SK-N-SH treated with all-trans-retinoic acid at 6 μM for 48 hours (cell line): ENCODE data around the gene GALNT17.

Experiments used
- ATAC-seq: fragments of 200-7000 bp; cut with Tn5 transposase; 3 replicates; pipeline ENCODE4 v1.9.1; 2020; ENCODE audit warnings: mild to moderate bottlenecking, moderate library complexity
- ARNTL ChIP-seq: fragments of 450-650 bp; formaldehyde crosslinking; IDR thresholded peaks from 2 replicates; pipeline ENCODE4 v1.5.0; 2020; ENCODE audit warnings: low read depth, mild to moderate bottlenecking, moderate library complexity, borderline replicate concordance
- BACH2 ChIP-seq: fragments of 250-450 bp; sonication (Bioruptor Pico); IDR thresholded peaks from 2 replicates; pipeline ENCODE4 v1.9.0; 2021; ENCODE audit warnings: mild to moderate bottlenecking, borderline replicate concordance
- CSDC2 ChIP-seq: fragments of 250-450 bp; sonication (Bioruptor Pico); IDR thresholded peaks from 2 replicates; pipeline ENCODE4 v1.5.0; 2020; ENCODE audit warnings: mild to moderate bottlenecking, moderate library complexity
- ESRRG ChIP-seq: fragments of 250-450 bp; sonication (Bioruptor Pico); IDR thresholded peaks from 2 replicates; pipeline ENCODE4 v1.6.1; 2021; ENCODE audit warnings: mild to moderate bottlenecking
- GLIS3 ChIP-seq: fragments of 250-450 bp; sonication (Bioruptor Pico); IDR thresholded peaks from 2 replicates; pipeline ENCODE4 v1.5.0; 2020; ENCODE audit warnings: mild to moderate bottlenecking, moderate library complexity
- ISL1 ChIP-seq: fragments of 250-450 bp; sonication (Bioruptor Pico); IDR thresholded peaks from 2 replicates; pipeline ENCODE4 v2.1.2; 2022; ENCODE audit warnings: mild to moderate bottlenecking, moderate library complexity
- OSR1 ChIP-seq: fragments of 250-450 bp; sonication (Bioruptor Pico); IDR thresholded peaks from 2 replicates; pipeline ENCODE4 v1.8.0; 2022; ENCODE audit warnings: moderate library complexity, mild to moderate bottlenecking, inconsistent platforms
- PPARA ChIP-seq: fragments of 250-450 bp; sonication (Bioruptor Pico); IDR thresholded peaks from 2 replicates; pipeline ENCODE4 v1.5.0; 2020; ENCODE audit warnings: mild to moderate bottlenecking, borderline replicate concordance
- RARB ChIP-seq: fragments of 250-450 bp; sonication (Bioruptor Pico); IDR thresholded peaks from 2 replicates; pipeline ENCODE4 v1.8.0; 2021; ENCODE audit warnings: mild to moderate bottlenecking, moderate library complexity
- SNAI2 ChIP-seq: fragments of 250-450 bp; sonication (Bioruptor Pico); IDR thresholded peaks from 2 replicates; pipeline ENCODE4 v1.5.0; 2020; ENCODE audit warnings: mild to moderate bottlenecking, moderate library complexity
- TCF4 ChIP-seq: fragments of 250-450 bp; sonication (Bioruptor Pico); IDR thresholded peaks from 2 replicates; pipeline ENCODE4 v1.8.0; 2021; ENCODE audit warnings: mild to moderate bottlenecking, moderate library complexity, borderline replicate concordance
- ZC3H10 ChIP-seq: fragments of 250-450 bp; sonication (Bioruptor Pico); IDR thresholded peaks from 2 replicates; pipeline ENCODE4 v1.5.1; 2021; ENCODE audit warnings: mild to moderate bottlenecking, moderate library complexity
- ZFP3 ChIP-seq: fragments of 250-450 bp; sonication (Bioruptor Pico); IDR thresholded peaks from 2 replicates; pipeline ENCODE4 v1.5.0; 2020; ENCODE audit warnings: mild to moderate bottlenecking, moderate library complexity
- ZFP30 ChIP-seq: fragments of 450-650 bp; formaldehyde crosslinking; IDR thresholded peaks from 2 replicates; pipeline ENCODE4 v1.5.0; 2022; ENCODE audit warnings: mild to moderate bottlenecking, moderate library complexity
- ZNF565 ChIP-seq: fragments of 450-650 bp; formaldehyde crosslinking; conservative IDR thresholded peaks from 2 replicates; pipeline ENCODE4 v1.5.0; 2020; ENCODE audit warnings: low read depth, mild to moderate bottlenecking, moderate library complexity
- ZNF70 ChIP-seq: fragments of 450-650 bp; formaldehyde crosslinking; IDR thresholded peaks from 2 replicates; pipeline ENCODE4 v1.5.0; 2020; ENCODE audit warnings: mild to moderate bottlenecking, moderate library complexity
- ZNF8 ChIP-seq: fragments of 450-650 bp; formaldehyde crosslinking; IDR thresholded peaks from 2 replicates; pipeline ENCODE4 v1.5.0; 2020; ENCODE audit warnings: mild to moderate bottlenecking, moderate library complexity
- TF ChIP-seq, protein P1 (sequence below): fragments of 250-450 bp; sonication (Bioruptor Pico); IDR thresholded peaks from 2 replicates; pipeline ENCODE4 v1.5.1; 2021; ENCODE audit warnings: mild to moderate bottlenecking, moderate library complexity
- TF ChIP-seq, protein P2 (sequence below): fragments of 250-450 bp; sonication (Bioruptor Pico); IDR thresholded peaks from 2 replicates; pipeline ENCODE4 v1.8.0; 2020; ENCODE audit warnings: mild to moderate bottlenecking, moderate library complexity, borderline replicate concordance
- TF ChIP-seq, protein P3 (sequence below): fragments of 250-450 bp; sonication (Bioruptor Pico); IDR thresholded peaks from 2 replicates; pipeline ENCODE4 v1.5.0; 2020; ENCODE audit warnings: mild to moderate bottlenecking, moderate library complexity
- TF ChIP-seq, protein P4 (sequence below): fragments of 250-450 bp; sonication (Bioruptor Pico); IDR thresholded peaks from 2 replicates; pipeline ENCODE4 v1.5.1; 2020; ENCODE audit warnings: low read depth, mild to moderate bottlenecking, moderate library complexity
- TF ChIP-seq, protein P5 (sequence below): fragments of 250-450 bp; sonication (Bioruptor Pico); IDR thresholded peaks from 2 replicates; pipeline ENCODE4 v1.8.0; 2021; ENCODE audit warnings: low read depth, mild to moderate bottlenecking, moderate library complexity, borderline replicate concordance

GALNT17 gene

DNA sequence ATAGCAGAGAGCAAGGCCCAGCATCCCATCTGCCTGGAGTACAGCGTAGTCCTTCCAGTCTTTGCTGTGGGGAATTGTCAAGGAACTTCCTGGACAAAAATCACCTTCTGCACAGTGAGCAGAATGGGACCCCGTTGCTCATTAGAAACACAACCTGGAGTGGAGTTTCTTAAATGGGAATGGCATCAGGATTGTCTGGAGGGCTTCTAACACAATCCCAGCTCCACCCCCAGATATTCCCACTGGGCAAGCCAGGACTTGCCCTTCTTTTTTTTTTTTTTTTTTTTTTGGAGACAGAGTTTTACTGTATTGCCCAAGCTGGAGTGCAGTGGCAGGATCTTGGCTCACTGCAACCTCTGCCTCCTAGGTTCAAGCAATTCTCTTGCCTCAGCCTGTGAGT lies 356.4 kb downstream of the GALNT17 start (continued):
- TF ChIP-seq, protein P1, sequence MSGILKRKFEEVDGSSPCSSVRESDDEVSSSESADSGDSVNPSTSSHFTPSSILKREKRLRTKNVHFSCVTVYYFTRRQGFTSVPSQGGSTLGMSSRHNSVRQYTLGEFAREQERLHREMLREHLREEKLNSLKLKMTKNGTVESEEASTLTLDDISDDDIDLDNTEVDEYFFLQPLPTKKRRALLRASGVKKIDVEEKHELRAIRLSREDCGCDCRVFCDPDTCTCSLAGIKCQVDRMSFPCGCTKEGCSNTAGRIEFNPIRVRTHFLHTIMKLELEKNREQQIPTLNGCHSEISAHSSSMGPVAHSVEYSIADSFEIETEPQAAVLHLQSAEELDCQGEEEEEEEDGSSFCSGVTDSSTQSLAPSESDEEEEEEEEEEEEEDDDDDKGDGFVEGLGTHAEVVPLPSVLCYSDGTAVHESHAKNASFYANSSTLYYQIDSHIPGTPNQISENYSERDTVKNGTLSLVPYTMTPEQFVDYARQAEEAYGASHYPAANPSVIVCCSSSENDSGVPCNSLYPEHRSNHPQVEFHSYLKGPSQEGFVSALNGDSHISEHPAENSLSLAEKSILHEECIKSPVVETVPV (CRISPR knock-in tag): no peak
- TF ChIP-seq SNAI2 (CRISPR knock-in tag) (no peak), ZNF565 (CRISPR knock-in tag) (no peak), BACH2 (no peak), OSR1 (no peak), ZNF8 (CRISPR knock-in tag) (no peak), TCF4 (CRISPR knock-in tag) (no peak), RARB (no peak)

DNA sequence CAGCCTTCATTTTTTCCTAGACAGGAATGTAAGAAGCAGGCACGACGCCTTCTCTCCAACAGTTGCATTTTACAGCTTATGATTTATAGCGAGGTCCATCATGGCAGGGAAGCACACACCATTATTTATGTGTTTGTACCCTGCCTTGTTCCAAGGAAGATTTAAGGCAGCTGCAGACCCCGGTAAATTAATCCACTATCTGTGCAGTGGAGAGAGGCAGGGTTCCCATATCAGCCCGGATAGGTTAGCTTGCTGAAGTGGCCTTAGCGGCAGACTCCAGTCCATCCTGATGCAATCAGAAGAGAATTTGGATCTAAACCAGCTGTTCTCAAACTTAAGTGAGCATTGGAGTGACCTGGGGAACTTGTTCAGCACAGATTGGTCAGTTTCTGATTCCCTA lies 359.4 kb downstream of the GALNT17 start:
- TF ChIP-seq CSDC2: no peak
- TF ChIP-seq, protein P2, sequence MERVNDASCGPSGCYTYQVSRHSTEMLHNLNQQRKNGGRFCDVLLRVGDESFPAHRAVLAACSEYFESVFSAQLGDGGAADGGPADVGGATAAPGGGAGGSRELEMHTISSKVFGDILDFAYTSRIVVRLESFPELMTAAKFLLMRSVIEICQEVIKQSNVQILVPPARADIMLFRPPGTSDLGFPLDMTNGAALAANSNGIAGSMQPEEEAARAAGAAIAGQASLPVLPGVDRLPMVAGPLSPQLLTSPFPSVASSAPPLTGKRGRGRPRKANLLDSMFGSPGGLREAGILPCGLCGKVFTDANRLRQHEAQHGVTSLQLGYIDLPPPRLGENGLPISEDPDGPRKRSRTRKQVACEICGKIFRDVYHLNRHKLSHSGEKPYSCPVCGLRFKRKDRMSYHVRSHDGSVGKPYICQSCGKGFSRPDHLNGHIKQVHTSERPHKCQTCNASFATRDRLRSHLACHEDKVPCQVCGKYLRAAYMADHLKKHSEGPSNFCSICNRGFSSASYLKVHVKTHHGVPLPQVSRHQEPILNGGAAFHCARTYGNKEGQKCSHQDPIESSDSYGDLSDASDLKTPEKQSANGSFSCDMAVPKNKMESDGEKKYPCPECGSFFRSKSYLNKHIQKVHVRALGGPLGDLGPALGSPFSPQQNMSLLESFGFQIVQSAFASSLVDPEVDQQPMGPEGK (CRISPR knock-in tag): no peak
- TF ChIP-seq PPARA (CRISPR knock-in tag): no peak
- no peak for TF ChIP-seq ZNF565 (CRISPR knock-in tag)
- TF ChIP-seq, protein P3, sequence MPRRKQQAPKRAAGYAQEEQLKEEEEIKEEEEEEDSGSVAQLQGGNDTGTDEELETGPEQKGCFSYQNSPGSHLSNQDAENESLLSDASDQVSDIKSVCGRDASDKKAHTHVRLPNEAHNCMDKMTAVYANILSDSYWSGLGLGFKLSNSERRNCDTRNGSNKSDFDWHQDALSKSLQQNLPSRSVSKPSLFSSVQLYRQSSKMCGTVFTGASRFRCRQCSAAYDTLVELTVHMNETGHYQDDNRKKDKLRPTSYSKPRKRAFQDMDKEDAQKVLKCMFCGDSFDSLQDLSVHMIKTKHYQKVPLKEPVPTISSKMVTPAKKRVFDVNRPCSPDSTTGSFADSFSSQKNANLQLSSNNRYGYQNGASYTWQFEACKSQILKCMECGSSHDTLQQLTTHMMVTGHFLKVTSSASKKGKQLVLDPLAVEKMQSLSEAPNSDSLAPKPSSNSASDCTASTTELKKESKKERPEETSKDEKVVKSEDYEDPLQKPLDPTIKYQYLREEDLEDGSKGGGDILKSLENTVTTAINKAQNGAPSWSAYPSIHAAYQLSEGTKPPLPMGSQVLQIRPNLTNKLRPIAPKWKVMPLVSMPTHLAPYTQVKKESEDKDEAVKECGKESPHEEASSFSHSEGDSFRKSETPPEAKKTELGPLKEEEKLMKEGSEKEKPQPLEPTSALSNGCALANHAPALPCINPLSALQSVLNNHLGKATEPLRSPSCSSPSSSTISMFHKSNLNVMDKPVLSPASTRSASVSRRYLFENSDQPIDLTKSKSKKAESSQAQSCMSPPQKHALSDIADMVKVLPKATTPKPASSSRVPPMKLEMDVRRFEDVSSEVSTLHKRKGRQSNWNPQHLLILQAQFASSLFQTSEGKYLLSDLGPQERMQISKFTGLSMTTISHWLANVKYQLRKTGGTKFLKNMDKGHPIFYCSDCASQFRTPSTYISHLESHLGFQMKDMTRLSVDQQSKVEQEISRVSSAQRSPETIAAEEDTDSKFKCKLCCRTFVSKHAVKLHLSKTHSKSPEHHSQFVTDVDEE (CRISPR knock-in tag): no peak
- TF ChIP-seq, protein P4, sequence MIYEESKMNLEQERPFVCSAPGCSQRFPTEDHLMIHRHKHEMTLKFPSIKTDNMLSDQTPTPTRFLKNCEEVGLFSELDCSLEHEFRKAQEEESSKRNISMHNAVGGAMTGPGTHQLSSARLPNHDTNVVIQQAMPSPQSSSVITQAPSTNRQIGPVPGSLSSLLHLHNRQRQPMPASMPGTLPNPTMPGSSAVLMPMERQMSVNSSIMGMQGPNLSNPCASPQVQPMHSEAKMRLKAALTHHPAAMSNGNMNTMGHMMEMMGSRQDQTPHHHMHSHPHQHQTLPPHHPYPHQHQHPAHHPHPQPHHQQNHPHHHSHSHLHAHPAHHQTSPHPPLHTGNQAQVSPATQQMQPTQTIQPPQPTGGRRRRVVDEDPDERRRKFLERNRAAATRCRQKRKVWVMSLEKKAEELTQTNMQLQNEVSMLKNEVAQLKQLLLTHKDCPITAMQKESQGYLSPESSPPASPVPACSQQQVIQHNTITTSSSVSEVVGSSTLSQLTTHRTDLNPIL: no peak
- TF ChIP-seq ARNTL (CRISPR knock-in tag): no peak
- TF ChIP-seq ZNF70 (CRISPR knock-in tag): no peak
- TF ChIP-seq ISL1: no peak
- TF ChIP-seq, protein P5, sequence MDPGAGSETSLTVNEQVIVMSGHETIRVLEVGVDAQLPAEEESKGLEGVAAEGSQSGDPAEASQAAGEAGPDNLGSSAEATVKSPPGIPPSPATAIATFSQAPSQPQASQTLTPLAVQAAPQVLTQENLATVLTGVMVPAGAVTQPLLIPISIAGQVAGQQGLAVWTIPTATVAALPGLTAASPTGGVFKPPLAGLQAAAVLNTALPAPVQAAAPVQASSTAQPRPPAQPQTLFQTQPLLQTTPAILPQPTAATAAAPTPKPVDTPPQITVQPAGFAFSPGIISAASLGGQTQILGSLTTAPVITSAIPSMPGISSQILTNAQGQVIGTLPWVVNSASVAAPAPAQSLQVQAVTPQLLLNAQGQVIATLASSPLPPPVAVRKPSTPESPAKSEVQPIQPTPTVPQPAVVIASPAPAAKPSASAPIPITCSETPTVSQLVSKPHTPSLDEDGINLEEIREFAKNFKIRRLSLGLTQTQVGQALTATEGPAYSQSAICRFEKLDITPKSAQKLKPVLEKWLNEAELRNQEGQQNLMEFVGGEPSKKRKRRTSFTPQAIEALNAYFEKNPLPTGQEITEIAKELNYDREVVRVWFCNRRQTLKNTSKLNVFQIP (CRISPR knock-in tag): no peak
- no peak for TF ChIP-seq ESRRG (CRISPR knock-in tag)
- TF ChIP-seq ZFP30: no peak
- no peak for TF ChIP-seq BACH2
- no peak for TF ChIP-seq ZC3H10 (CRISPR knock-in tag)
- TF ChIP-seq ZFP3: no peak
- no peak for TF ChIP-seq ZNF8 (CRISPR knock-in tag)
- no peak for TF ChIP-seq GLIS3 (CRISPR knock-in tag)
- TF ChIP-seq, protein P1 (CRISPR knock-in tag): no peak
- TF ChIP-seq SNAI2 (CRISPR knock-in tag): no peak
- TF ChIP-seq, all 23 proteins: peak for 0
- ATAC-seq: no peak
